Measurements from ENCODE around the gene MAN2A1.

GRCh38 chr5:109838157-109838556 lies 148.4 kb downstream of the MAN2A1 start:
- no peak for TF ChIP-seq CTCF (conservative IDR thresholded peaks at IDR 0.05; ENCODE audit: low read depth, low read length)
- no peak for TF ChIP-seq EZH2 (IDR thresholded peaks at IDR 0.05; ENCODE audit: low read length, unreplicated experiment)
